GM10248 (cell line): ENCODE data around the gene SOAT1.

Experiments
- CTCF ChIA-PET: fragments of 300-600 bp; sonication (Branson Sonifier 250); formaldehyde crosslinking; extraction: SDS; loops from one replicate; lab custom pipeline; 2021; ENCODE audit warnings: antibody characterized with exemption; lab: Yijun Ruan, JAX
- POLR2A ChIA-PET: fragments of 350-650 bp; sonication (Branson Sonifier 250); formaldehyde crosslinking; extraction: SDS; loops from one replicate; lab custom pipeline; 2020; ENCODE audit warnings: antibody characterized with exemption; lab: Yijun Ruan, JAX
- DNase-seq: peaks from one replicate; pipeline ENCODE4 v3.0.0; 2012; ENCODE audit errors: extremely low spot score
- TF ChIP-seq, protein P1 (sequence below): IDR thresholded peaks from 2 replicates; pipeline ENCODE4 v1.5.1; 2012; ENCODE audit warnings: mild to moderate bottlenecking, low read depth; ENCODE audit errors: extremely low read depth, missing control alignments, control extremely low read depth

Gene SOAT1

DNA sequence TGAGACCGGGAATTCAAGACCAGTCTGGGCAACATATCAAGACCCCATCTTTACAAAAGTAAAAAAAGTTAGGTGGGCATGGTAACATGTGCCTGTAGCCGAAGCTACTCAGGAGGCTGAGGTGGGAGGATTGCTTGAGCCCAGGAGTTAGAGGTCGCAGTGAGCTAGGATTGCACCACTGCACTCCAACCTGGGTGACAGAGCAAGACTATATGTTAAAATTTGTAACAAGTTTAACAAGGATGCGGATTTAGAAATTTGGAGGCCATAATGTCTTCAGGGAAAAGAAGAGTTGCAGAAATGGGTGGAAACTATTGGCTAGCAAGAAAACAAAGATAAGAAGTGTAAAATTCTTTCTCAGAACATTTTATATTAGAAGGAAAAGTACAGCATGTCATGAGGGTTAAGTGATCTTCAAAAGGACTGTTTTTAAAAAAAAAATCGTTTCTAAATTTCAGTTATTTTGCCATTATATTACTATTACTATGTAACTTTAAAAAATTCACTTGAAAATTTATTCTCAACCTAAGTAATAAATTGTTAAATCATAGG lies 17.6 kb downstream of the SOAT1 start:
- DNase-seq = no peak
- ChIA-PET CTCF (no interaction called here), POLR2A (no interaction called here)
- TF ChIP-seq, protein P1, sequence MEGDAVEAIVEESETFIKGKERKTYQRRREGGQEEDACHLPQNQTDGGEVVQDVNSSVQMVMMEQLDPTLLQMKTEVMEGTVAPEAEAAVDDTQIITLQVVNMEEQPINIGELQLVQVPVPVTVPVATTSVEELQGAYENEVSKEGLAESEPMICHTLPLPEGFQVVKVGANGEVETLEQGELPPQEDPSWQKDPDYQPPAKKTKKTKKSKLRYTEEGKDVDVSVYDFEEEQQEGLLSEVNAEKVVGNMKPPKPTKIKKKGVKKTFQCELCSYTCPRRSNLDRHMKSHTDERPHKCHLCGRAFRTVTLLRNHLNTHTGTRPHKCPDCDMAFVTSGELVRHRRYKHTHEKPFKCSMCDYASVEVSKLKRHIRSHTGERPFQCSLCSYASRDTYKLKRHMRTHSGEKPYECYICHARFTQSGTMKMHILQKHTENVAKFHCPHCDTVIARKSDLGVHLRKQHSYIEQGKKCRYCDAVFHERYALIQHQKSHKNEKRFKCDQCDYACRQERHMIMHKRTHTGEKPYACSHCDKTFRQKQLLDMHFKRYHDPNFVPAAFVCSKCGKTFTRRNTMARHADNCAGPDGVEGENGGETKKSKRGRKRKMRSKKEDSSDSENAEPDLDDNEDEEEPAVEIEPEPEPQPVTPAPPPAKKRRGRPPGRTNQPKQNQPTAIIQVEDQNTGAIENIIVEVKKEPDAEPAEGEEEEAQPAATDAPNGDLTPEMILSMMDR = no peak

DNA sequence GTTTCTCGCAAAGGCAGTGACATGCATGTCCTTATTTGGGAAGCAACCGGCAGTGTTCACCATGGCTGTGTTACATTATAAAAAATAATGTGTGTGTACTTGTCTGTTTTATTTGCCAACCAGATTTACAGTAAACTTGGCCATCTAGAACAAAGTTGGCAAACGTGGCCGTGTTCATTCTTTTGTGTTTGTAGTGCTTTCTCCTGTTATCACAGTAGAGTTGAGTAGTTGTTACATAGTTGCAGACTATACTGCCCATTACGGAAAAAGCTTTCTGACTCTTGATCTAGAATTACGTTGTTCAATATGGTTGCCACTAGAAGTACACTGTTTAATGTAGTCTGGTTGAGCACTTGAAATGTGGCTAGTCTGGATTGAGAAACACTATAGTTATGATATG lies 19.4 kb downstream of the SOAT1 start:
- ChIA-PET POLR2A (no interaction called here), CTCF (interaction anchor here (1.2 kb wide), 1 partner anchor 27 kb away, joined by 3 read pairs; no protein-coding TSS in a partner anchor)
- TF ChIP-seq, protein P1 = no peak
- DNase-seq = no peak

DNA sequence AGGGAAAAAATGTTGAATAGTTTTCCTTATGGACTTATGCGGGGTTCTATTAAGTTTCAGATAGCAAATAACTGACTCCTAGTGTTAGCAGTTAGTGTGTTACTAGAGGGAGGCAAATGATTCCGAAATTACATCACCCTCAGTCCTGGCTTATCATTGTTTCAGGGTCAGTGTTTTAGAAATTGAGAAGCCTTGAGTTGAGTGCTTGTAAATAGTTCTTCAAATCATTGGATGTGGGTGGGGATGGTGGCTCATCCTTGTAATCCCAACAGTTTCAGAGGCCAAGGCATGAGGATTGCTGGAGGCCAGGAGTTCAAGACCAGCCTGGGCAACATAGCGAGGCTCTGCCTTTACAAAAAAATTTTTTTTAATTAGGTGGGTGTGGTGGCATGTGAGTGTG lies 21.3 kb downstream of the SOAT1 start:
- POLR2A ChIA-PET = no interaction called here
- CTCF ChIA-PET = no interaction called here

DNA sequence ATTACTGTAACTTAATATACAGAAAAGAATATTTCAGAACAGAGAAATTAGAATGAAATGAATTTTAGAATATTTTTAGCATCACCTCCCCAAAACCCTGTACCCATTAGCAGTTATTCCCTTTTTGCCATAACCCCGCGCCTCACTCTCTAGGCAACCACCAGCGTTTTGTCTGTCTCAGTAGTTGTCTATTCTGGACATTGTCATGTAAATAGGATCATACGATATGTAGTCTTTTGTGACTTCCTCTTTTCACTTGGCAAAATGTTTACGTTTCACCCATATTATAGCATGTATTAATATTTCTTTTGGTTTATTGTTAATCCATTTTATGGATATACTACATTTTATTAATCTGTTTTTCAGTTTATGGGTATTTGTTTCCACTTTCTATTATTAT lies 24.9 kb downstream of the SOAT1 start:
- CTCF ChIA-PET = no interaction called here
- no peak for DNase-seq
- TF ChIP-seq, protein P1 = no peak
- POLR2A ChIA-PET = no interaction called here

More for the DNA sequence above, 21.3 kb downstream of the SOAT1 start:
- TF ChIP-seq, protein P1 = no peak
- DNase-seq = no peak

DNA sequence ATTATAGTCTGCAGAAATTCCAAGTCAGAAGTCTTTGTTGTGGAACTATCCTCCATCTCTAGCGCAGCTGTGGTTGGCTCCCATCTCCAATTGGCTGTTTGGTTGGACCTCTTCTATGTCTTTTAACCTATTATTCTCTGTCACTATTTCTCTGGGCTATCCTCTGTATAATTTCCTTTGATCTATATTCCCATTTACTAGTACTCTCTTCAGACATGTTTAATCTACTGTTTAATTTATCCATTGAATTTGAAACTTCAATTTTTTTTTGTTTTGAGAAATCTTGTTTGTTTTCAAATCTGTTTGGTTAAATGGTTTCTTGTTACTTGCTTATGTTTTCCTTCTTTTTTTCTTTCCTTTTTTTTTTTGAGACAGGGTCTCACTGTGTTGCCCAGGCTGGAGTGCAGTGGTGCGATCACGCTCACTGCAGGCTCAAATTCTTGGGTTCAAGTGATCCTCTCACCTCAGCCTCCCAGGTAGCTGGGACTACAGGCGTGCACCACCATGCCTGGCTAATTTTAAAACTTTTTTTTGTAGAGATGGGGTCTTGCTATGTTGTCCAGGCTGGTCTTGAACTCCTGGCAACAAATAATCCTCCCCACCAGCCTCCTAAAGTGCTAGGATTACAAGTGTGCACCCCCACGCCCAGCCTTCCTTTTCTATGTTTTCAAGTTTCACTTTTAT lies 28.1 kb downstream of the SOAT1 start:
- POLR2A ChIA-PET = no interaction called here
- CTCF ChIA-PET = no interaction called here
- TF ChIP-seq, protein P1 = no peak
- DNase-seq = no peak

DNA sequence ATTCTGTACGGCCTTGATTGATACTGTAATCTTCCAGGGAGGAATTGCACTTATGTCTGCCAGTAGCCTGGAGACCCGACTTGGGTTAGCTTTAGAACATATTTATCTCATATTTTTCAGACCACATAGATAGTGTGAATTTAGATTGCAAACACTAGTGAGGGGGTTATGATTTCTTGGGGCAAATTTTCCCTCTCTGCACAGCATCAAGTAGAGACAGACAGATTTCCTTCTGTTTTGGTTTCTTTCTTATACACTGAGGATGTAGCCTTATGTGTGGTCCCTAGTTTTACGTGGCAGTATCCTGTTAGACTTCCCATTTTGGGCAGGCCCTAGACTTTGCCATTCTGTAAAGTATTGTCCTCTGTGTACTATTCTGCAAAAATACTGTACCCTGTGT lies 29.0 kb downstream of the SOAT1 start:
- ChIA-PET CTCF (no interaction called here), POLR2A (no interaction called here)
- TF ChIP-seq, protein P1 = no peak
- DNase-seq = no peak
